HL-60/S4 treated with retinoic acid at 250 ng/mL for 4 days and 3 days (cell line): ENCODE results near the gene KRTAP10-9.
"Not testable (repeated sequence)": the region's sequence is repeated elsewhere in the genome, so short reads cannot be mapped to it uniquely, and the experiment has no call there.

Experiments used
- in situ Hi-C: fragments of 300-500 bp; cut with MboI; formaldehyde crosslinking; loops from 2 replicates; pipeline ENCODE4 v1.7.0; 2022; ENCODE audit warnings: low sequenced_read_pairs

KRTAP10-9 gene

GRCh38 chr21:44614161-44614631, 12.7 kb upstream of the KRTAP10-9 start:
- in situ Hi-C loops: no loop called here

- in situ Hi-C loops: no loop called here
These were observed 11.9 kb upstream of the KRTAP10-9 start for GRCh38 chr21:44614961-44615391.

GRCh38 chr21:44615466-44615865, 11.4 kb upstream of the KRTAP10-9 start:
- in situ Hi-C loops: no loop called here

GRCh38 chr21:44615911-44616590, 10.8 kb upstream of the KRTAP10-9 start:
- in situ Hi-C loops: no loop called here

GRCh38 chr21:44616591-44616926, 10.3 kb upstream of the KRTAP10-9 start:
- in situ Hi-C loops: no loop called here

GRCh38 chr21:44617071-44617501, 9.8 kb upstream of the KRTAP10-9 start:
- in situ Hi-C loops: no loop called here

- in situ Hi-C loops: no loop called here
These were observed 8.4 kb upstream of the KRTAP10-9 start for GRCh38 chr21:44618504-44618903.

GRCh38 chr21:44618909-44619308, 8.0 kb upstream of the KRTAP10-9 start:
- in situ Hi-C loops: no loop called here

- in situ Hi-C loops: no loop called here
These were observed 7.0 kb upstream of the KRTAP10-9 start for GRCh38 chr21:44619886-44620285.

GRCh38 chr21:44623575-44623974, 3.3 kb upstream of the KRTAP10-9 start:
- in situ Hi-C loops: no loop called here

GRCh38 chr21:44625756-44626155, 1.1 kb upstream of the KRTAP10-9 start:
- in situ Hi-C loops: no loop called here

GRCh38 chr21:44626262-44626661, 631 bp upstream of the KRTAP10-9 start:
- in situ Hi-C loops: no loop called here

- in situ Hi-C loops: not testable (repeated sequence)
These were observed 409 bp downstream of the KRTAP10-9 start for GRCh38 chr21:44627181-44627822.

- in situ Hi-C loops: not testable (repeated sequence)
These were observed 939 bp downstream of the KRTAP10-9 start for GRCh38 chr21:44627831-44628233.

GRCh38 chr21:44628707-44629391, 2.0 kb downstream of the KRTAP10-9 start:
- in situ Hi-C loops: no loop called here

GRCh38 chr21:44630440-44630839, 3.5 kb downstream of the KRTAP10-9 start:
- in situ Hi-C loops: no loop called here

GRCh38 chr21:44632067-44632466, 5.2 kb downstream of the KRTAP10-9 start:
- in situ Hi-C loops: no loop called here

GRCh38 chr21:44636209-44637017, 9.5 kb downstream of the KRTAP10-9 start:
- in situ Hi-C loops: no loop called here

- in situ Hi-C loops: no loop called here
These were observed 10.3 kb downstream of the KRTAP10-9 start, which contains the start of gene KRTAP10-10 for GRCh38 chr21:44637018-44637850. Gene KRTAP10-10, plus strand, starts transcription at chr21:44637356. Its CDS starts 62 bp downstream, at chr21:44637418.

GRCh38 chr21:44637851-44638348, 11.0 kb downstream of the KRTAP10-9 start:
- in situ Hi-C loops: not testable (repeated sequence)
